Retinal pigment epithelial cell (primary cell): ENCODE results near the gene TMUB1.
"Not testable (repeated sequence)": the region's sequence is repeated elsewhere in the genome, so short reads cannot be mapped to it uniquely, and the experiment has no call there.

Experiments
- DNase-seq: peaks from one replicate; pipeline ENCODE4 v3.0.0-alpha.2; 2010; ENCODE audit warnings: low read depth
- H3K4me3 ChIP-seq: 2 replicates; pipeline ENCODE4 v1.5.1; 2011; ENCODE audit warnings: mild to moderate bottlenecking, low read length, control low read depth, moderate library complexity
- TF ChIP-seq, protein P1 (sequence below): conservative IDR thresholded peaks from 2 replicates; pipeline ENCODE4 v1.5.1; 2011; ENCODE audit warnings: low read depth, low read length, control low read depth, inconsistent platforms

Gene TMUB1

DNA sequence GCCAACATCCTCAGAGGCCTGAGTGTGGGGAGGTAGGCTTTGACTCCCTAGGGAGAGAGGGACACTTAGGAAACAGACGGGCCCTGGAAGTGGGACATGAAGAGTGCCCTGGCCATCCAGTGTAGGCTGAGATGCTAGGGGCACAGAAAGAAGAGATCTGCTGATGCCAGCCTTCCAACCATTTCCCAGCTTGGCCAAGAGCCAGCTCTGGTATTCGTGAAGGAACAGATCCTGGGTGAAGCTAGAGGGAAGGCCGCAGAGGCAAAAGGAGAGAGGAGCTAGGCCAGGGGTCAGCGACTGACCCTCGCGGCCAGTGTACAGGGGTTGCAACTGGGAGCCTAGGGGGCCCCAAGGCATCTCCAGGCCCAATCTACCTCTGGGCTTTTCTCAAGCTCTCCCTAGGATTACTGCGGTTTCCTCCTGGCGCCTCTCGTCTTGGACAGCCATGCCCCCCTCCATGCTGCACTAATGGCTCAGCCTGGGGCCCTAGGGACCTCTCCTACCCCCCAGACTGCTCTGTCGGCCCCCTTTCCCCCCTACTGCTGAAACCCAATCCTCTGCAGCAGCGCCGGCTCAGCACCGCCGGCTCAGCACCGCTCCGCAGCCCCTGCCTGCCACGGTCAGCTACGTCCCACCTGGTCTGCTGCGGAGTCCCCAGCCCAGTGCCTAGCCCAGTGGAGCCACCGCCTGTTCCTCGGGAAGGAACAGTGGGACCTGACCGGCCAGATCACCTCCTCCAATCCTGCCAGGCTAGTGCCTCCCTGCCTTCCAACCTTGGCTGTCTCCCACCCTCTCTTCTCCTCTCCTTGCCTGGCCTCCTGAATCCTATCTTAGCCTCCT is 35.1 kb downstream of the TMUB1 start, which contains the start of gene ASIC3:
Gene ASIC3, plus strand, starts transcription at position 556 of the 840 bp plus-strand sequence. CDS start 355 bp downstream, outside the sequence.
- no peak within 1 kb of the TSS for H3K4me3 ChIP-seq
- TF ChIP-seq, protein P1, sequence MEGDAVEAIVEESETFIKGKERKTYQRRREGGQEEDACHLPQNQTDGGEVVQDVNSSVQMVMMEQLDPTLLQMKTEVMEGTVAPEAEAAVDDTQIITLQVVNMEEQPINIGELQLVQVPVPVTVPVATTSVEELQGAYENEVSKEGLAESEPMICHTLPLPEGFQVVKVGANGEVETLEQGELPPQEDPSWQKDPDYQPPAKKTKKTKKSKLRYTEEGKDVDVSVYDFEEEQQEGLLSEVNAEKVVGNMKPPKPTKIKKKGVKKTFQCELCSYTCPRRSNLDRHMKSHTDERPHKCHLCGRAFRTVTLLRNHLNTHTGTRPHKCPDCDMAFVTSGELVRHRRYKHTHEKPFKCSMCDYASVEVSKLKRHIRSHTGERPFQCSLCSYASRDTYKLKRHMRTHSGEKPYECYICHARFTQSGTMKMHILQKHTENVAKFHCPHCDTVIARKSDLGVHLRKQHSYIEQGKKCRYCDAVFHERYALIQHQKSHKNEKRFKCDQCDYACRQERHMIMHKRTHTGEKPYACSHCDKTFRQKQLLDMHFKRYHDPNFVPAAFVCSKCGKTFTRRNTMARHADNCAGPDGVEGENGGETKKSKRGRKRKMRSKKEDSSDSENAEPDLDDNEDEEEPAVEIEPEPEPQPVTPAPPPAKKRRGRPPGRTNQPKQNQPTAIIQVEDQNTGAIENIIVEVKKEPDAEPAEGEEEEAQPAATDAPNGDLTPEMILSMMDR, result no peak
- no peak for DNase-seq

DNA sequence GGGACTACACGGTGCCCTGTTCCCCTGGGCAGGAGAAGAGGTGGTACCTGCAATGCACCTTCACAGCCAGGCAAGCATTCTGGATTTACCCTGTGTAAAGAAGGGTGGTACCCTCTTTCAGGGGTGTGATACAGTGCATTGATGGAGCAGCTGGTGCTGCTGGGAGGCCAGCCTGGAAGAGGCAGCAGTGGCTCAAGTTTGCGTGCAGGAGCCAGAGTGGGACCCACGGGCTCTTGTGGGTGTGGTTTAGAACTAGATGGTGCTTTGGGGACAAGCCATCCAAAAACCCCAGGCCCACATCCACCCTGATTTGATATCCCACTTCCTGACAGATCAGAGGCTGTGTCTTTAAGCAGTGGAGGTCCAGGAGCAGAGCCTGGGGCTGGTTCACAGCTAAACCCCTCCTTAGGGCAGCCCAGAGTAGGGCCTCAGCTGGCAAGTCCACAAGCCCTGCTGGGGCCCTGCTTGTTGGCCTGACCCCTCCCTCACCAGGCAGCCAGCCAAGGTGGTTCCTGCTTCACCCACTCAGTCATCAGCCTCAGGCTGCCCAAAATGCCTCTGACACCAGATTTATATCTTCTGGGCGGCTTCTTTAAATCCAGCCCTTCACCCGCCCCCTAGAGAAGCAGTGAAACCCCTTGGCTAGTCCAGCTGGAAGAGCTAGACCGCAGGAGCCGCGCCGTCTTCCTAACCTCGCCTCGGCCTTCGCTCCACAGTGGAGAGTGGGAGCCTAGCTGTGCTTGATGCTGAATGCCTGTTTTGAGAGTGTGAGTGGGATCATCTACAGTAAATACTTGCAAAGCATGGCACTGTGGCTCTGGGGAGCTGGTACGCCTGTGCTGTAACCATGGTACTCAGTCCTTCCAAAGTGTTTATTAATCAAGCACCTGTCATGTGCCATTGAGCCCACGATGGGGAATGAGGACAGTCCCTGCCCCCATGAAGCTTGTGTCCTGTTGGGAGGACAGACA is 36.4 kb downstream of the TMUB1 start:
- TF ChIP-seq, protein P1, result no peak
- no peak for DNase-seq
- H3K4me3 ChIP-seq, result no peak overlapping the region

DNA sequence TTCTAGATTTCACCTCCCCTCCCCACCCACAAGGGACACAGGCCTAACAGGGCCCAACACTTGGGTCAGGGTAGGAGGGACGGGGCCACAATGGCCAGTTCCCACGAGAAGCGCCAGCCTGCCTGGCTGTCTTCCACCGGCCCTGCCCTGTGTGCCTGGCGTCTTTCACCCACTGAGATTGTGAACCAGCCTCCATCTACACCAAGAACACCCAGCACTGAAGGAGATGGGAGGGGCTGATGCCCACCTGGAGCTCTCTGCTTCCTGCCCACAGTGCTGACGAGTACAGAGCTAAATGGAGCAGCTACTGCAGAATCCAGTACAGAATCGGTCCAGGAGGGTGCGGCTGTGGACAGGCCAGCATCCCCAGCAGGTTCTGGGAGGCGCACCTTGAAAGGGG is 37.3 kb downstream of the TMUB1 start:
- H3K4me3 ChIP-seq, result no peak overlapping the region
- TF ChIP-seq, protein P1, result no peak
- no peak for DNase-seq

DNA sequence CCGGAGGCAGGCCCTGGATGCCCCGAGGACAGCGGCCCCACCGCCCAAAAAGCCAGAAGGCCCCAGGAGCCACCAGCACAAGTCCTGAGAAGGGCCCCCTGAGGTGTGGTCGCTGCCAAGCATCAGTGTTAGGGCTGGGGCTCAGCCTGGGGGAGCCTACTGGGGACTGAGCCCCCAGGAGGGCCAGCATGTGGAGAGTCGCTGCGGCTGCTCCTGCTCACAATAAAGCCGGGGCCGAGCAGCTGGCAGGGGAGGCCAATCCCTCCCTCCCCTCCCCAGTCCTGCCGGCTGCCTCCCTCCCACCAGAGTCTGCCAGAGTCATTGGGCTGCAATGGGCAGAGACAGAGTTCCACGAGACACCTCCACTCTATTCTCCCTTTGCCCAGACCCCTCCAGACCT is 38.0 kb downstream of the TMUB1 start:
- TF ChIP-seq, protein P1, result no peak
- DNase-seq, result no peak
- no peak overlapping the region for H3K4me3 ChIP-seq

DNA sequence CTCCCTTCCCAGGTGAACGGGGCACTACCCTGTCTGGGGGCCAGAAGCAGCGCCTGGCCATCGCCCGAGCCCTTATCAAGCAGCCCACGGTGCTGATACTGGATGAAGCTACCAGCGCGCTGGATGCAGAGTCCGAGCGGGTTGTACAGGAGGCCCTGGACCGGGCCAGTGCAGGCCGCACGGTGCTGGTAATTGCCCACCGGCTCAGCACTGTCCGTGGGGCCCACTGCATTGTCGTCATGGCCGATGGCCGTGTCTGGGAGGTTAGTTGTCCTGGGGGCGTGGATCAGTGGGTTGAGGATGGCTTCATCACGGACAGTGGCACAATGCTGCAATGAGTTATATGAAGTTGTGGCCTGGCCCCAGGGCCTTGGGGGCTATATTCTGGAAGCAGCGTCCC is 39.3 kb downstream of the TMUB1 start:
- TF ChIP-seq, protein P1, result no peak
- DNase-seq, result no peak
- no peak overlapping the region for H3K4me3 ChIP-seq

DNA sequence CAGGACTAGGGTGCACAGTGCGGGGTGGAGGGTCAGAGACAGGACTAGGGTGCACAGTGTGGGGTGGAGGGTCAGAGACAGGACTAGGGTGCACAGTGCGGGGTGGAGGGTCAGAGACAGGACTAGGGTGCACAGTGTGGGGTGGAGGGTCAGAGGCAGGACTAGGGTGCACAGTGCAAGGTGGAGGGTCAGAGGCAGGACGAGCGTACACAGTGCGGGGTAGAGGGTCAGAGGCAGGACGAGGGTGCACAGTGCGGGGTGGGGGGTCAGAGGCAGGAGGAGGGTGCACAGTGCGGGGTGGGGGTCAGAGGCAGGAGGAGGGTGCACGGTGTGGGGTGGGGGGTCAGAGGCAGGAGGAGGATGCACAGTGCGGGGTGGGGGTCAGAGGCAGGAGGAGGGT is 39.8 kb downstream of the TMUB1 start:
- not testable (repeated sequence) for DNase-seq, H3K4me3 ChIP-seq

DNA sequence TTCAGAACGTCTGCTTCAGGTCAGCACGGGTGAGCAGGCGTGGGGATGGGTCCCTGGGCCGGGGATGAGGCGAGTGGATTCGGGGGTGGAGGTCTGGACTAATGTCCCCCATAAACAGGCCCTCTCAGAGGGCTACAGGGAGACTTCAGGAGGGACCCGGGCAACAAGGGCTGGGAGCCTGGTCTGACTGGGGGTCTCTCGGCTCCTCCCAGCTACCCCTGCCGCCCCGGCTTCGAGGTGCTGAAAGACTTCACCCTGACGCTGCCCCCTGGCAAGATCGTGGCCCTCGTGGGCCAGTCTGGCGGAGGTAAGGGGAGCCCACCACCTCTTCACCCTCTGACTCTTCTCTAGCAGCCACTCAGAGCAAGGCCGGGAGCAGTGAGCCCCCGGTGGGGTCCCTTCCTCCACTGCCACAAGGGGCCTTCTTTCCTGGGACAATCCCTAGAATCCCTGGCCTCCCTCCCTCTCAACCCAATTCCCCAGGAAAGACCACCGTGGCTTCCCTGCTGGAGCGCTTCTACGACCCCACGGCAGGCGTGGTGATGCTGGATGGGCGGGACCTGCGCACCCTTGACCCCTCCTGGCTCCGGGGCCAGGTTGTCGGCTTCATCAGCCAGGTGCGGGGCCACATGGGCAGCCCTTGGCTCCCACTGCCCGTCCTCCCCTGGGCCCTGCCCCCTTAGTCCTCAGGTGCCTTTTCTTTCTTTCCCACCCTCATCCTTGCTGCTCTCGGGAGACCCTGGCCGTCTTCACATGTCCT is 42.5 kb downstream of the TMUB1 start:
- TF ChIP-seq, protein P1, result no peak
- DNase-seq, result no peak
- H3K4me3 ChIP-seq, result no peak overlapping the region
